Measurements from ENCODE around the gene C4BPA. TPM values are rescaled to one million over a fixed set of nuclear protein-coding genes. Genes with fewer than 3 reads are reported as not detected.

C4BPA gene
- total RNA-seq, 1 donor from 2014 or later: not detected

DNA sequence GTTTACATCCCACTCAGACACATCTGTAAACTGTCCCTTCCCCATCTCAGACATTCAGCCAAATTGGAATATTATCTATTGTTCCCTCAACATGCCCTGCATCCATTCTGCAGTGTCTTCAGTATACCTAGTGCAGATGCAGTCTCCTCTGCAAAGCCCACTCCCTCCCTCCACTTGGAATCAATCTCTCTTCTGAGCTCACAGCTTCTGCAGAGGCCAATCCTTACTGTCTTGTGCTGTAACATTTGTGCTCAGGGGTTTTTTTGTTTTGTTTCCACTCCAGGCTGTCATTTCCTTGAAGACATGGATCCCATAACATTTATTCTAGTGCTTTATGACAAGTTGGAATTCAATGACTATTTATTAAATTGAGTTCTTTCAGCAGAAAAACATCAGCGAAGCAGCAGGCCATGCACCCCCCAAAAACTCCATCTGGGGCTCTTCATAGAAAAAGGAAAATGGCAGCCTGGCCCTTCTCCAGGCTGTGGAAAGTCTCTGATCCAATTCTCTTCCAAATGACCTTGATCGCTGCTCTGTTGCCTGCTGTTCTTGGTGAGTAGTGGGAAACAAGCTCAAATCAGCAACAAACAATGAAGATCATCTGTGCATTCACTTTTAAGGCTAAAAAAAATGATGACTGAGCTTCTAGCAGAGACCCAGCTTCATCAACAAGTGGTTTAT, 8.7 kb downstream of the C4BPA start:
- intact Hi-C loops (cut with micrococcal nuclease): no loop called here
- H3K4me1 Mint-ChIP-seq: no peaks in the 10 kb centered on the region
- peaks cover 37% of the 10 kb centered on the region for H3K27me3 Mint-ChIP-seq
- peaks cover 5% of the 10 kb centered on the region for H3K9me3 Mint-ChIP-seq
- no peak overlapping the region for H3K27ac Mint-ChIP-seq
- no peaks in the 10 kb centered on the region for H3K36me3 Mint-ChIP-seq (ENCODE audit: low read depth)
- no peak overlapping the region for H3K4me3 Mint-ChIP-seq
- DNase-seq: no peak

DNA sequence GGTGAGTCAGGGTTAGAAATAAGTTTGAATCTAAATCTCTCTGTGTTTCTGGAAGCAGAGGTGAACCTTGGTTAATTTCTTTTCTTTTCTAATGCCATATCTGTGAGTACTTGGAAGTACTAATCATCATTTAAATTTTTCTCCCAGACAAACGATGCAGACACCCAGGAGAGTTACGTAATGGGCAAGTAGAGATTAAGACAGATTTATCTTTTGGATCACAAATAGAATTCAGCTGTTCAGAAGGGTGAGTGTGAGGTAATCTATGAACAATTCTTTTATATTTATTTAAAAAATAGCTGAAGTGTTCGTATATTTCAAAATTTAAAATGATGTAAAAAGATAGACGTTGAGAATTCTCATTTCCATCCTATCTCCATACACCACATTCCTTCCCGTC, 11.2 kb downstream of the C4BPA start:
- no peak for DNase-seq
- H3K9me3 Mint-ChIP-seq: peaks cover 5% of the 10 kb centered on the region
- peaks cover 27% of the 10 kb centered on the region for H3K27me3 Mint-ChIP-seq
- H3K4me3 Mint-ChIP-seq: no peak overlapping the region
- no peaks in the 10 kb centered on the region for H3K4me1 Mint-ChIP-seq
- H3K27ac Mint-ChIP-seq: no peak overlapping the region
- intact Hi-C loops (cut with micrococcal nuclease): no loop called here
- no peaks in the 10 kb centered on the region for H3K36me3 Mint-ChIP-seq (ENCODE audit: low read depth)

DNA sequence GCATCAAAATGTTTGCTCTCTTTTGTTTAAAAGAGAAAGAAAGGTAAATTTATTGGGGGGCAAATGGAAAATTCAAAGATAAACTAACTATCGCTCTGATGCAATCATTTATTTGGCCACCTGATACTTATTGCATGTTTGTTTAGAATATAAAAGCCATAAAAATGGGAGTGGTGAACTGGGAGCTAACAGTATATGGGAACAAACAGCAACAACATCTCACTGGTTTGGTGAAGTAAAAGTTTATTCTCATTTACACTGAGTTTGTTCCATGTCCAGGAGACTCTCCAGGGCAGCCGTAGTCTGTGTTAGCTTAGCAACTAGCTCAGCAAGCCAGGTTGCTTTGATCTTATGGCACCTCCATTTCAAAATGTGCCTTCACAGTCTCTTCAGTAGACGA, 20.4 kb downstream of the C4BPA start:
- Mint-ChIP-seq H3K36me3 (ENCODE audit: low read depth) (peaks cover 3% of the 10 kb centered on the region), H3K9me3 (peaks cover 21% of the 10 kb centered on the region), H3K27ac (no peak overlapping the region), H3K4me3 (no peak overlapping the region), H3K4me1 (no peaks in the 10 kb centered on the region), H3K27me3 (peaks cover 3% of the 10 kb centered on the region)
- no peak for DNase-seq
- intact Hi-C loops (cut with micrococcal nuclease): no loop called here

DNA sequence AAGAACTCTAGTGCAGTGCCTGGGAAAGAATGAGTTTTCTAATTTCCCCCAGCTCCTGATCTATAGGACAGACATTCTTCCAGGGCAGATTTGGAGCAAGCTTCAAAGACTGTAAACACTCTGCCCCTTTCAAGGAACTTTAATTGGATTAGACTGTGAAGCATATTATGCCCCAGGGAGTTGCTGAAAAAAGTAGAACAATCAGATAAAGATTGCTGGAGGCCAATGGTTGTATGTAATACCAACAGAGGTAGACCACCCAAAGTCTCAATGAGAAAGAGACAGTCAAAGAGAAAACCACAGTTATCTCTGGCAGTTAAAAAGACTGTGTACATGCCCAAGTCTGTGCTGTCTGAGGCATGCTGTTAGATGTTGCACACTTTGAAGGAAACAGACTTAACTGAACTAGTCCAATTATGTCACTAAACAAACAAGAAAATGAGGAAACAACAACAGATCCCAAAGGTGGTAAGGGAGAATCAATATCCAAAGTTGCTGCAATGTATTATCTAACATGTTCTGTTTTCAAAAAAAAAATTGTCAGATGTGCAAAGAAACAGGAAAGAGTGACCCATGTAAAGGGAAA, 24.4 kb downstream of the C4BPA start:
- H3K27me3 Mint-ChIP-seq: peaks cover 5% of the 10 kb centered on the region
- peaks cover 3% of the 10 kb centered on the region for H3K36me3 Mint-ChIP-seq (ENCODE audit: low read depth)
- no peak overlapping the region for H3K4me3 Mint-ChIP-seq
- H3K4me1 Mint-ChIP-seq: no peaks in the 10 kb centered on the region
- intact Hi-C loops (cut with micrococcal nuclease): no loop called here
- H3K9me3 Mint-ChIP-seq: peaks cover 26% of the 10 kb centered on the region
- no peak for DNase-seq
- no peak overlapping the region for H3K27ac Mint-ChIP-seq

DNA sequence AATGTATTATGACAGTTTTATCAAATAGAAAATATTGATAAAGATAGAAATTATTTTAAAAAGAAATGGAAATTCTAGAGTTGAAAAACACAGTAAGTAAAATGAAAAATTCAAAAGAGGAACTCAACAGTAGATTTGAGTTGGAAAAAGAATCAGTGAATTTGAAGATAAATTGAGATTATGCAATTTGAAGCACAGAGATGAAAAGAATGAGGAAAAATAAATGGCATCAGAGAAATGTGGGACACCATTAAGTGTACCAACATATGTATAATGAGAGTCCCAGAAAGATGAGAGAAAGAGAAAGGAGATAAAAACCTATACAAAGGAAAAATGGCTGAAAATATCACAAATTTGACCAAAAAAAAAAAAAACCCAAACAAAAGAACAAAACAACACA, 25.0 kb downstream of the C4BPA start:
- no peak for DNase-seq
- peaks cover 25% of the 10 kb centered on the region for H3K9me3 Mint-ChIP-seq
- intact Hi-C loops (cut with micrococcal nuclease): no loop called here
- H3K4me1 Mint-ChIP-seq: no peaks in the 10 kb centered on the region
- H3K36me3 Mint-ChIP-seq (ENCODE audit: low read depth): peaks cover 3% of the 10 kb centered on the region
- H3K4me3 Mint-ChIP-seq: no peak overlapping the region
- peaks cover 5% of the 10 kb centered on the region for H3K27me3 Mint-ChIP-seq
- H3K27ac Mint-ChIP-seq: no peak overlapping the region

DNA sequence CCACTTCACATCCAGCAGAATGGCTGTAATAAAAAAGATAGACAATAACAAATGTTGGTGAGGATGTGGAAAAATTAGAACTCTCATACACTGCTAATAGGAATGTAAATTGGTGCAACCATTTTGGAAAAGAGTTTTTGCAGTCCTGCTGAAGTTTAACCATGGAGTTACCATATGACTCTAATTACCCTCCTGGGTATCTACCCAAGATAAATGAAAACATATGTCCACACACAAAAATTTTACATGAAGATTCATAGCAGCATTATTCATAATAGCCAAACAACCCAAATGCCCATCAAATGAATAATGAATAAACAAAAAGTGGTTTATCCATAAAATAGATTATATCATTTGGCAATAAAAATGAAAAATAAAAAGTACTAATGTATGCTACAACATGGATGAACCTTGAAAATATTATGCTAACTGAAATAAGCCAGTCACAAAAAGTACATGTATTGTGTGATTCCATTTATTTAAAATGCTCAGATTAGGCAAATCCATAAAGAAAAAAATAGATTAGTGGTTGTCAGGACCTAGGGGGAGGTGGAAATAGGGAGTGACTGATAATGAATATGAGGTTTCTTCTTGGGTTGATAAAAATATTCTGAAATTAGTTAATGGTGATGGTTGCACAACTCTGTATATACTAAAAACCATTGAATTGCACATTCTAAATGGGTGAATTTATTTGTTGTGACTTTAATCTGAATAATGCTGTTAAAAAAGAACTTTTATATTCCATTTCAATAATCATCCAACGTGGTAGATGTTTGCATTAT, 26.4 kb downstream of the C4BPA start:
- DNase-seq: no peak
- intact Hi-C loops (cut with micrococcal nuclease): no loop called here
- Mint-ChIP-seq H3K4me3 (no peak overlapping the region), H3K27me3 (peaks cover 3% of the 10 kb centered on the region), H3K9me3 (peaks cover 26% of the 10 kb centered on the region), H3K4me1 (no peaks in the 10 kb centered on the region), H3K27ac (no peak overlapping the region), H3K36me3 (ENCODE audit: low read depth) (peaks cover 3% of the 10 kb centered on the region)

DNA sequence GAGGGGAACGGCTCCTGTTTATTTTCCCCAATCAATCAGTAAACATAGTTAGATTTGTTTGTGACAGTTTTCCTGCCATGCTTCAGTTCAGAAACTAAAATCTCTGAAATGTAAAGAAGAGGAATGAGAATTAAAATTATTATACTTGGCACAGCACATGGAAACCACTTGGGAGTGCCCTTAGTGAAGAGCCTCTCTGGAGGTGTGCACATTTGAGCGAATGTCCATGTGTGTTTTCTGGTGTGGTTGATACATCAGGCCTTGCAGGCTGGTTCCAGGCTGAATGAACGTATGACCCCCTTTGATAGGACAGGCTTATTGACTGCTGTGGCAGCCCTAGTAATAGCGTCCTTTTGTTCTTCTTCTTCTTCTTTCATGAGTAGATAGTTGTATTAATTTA, 27.1 kb downstream of the C4BPA start:
- Mint-ChIP-seq H3K27me3 (peaks cover 3% of the 10 kb centered on the region), H3K4me1 (no peaks in the 10 kb centered on the region), H3K4me3 (no peak overlapping the region), H3K36me3 (ENCODE audit: low read depth) (peaks cover 3% of the 10 kb centered on the region), H3K9me3 (peaks cover 29% of the 10 kb centered on the region), H3K27ac (no peak overlapping the region)
- no peak for DNase-seq
- intact Hi-C loops (cut with micrococcal nuclease): no loop called here

DNA sequence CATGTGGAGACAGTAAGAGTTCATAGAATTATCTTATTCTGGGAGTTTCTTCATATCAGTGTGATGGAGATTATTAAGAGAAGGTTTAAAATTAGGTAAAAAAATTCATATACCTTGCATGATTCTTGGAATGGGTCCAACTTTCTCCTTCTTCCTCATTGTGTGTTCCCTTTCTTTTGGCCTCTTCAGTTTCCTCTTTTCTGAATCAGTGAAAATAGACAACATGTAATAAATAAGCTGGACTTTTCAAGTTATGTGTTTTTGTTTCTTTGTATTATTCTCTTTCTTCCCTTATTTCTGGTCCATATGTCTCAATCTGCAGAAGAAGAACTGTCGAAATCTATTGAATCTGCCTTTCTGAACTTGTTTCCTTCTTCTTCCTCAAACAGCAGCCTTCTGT, 30.5 kb downstream of the C4BPA start:
- Mint-ChIP-seq H3K9me3 (peaks cover 25% of the 10 kb centered on the region), H3K27ac (no peak overlapping the region)

DNA sequence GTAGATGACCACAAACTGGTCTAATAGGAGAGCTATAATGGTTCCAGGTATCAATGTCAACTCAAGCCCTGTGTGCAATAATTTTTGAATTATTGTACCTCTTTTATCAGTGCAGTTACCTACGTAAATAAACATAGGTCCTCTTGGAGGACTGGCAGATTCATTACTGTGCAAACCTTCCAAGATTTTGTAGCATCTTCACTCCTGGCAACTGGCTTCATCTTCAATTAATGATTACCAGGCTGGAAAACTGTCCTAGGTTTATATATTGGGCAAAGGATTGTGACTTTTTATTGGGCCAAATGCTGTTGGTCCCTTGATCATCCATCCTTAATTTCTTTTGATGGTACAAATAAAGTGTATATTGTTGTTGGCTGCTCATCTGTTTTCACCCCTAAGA, 35.6 kb downstream of the C4BPA start:
- no peak overlapping the region for H3K27ac Mint-ChIP-seq
- DNase-seq: no peak

More for the DNA sequence above, 30.5 kb downstream of the C4BPA start:
- DNase-seq: no peak
- H3K4me1 Mint-ChIP-seq: no peaks in the 10 kb centered on the region
- no peaks in the 10 kb centered on the region for H3K36me3 Mint-ChIP-seq (ENCODE audit: low read depth)
- H3K27me3 Mint-ChIP-seq: peaks cover 3% of the 10 kb centered on the region
- no peak overlapping the region for H3K4me3 Mint-ChIP-seq
- intact Hi-C loops (cut with micrococcal nuclease): no loop called here

DNA sequence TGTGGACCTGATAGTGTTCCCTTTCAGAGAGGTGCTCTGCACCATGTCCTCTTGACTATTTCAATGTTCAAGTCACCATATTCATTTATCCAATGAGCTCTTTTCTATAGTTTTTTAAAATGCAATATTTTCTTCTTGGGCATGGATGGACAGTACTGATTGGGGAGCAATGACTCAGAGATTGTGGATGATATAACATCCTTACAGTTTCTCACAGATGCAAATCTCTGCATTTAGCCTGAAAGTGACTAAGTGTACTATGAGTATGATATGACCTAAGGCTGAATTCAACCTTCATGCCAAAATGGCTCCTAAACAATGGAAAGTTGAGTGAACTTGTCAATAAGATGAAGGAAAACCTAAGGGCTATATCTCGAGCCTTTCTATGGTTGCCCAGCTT, 36.5 kb downstream of the C4BPA start:
- intact Hi-C loops (cut with micrococcal nuclease): no loop called here
- peaks cover 3% of the 10 kb centered on the region for H3K27me3 Mint-ChIP-seq
- H3K4me1 Mint-ChIP-seq: no peaks in the 10 kb centered on the region
- H3K27ac Mint-ChIP-seq: no peak overlapping the region
- no peaks in the 10 kb centered on the region for H3K36me3 Mint-ChIP-seq (ENCODE audit: low read depth)
- no peak for DNase-seq
- H3K4me3 Mint-ChIP-seq: no peak overlapping the region
- peaks cover 20% of the 10 kb centered on the region for H3K9me3 Mint-ChIP-seq

More for the DNA sequence above, 35.6 kb downstream of the C4BPA start:
- Mint-ChIP-seq H3K4me1 (no peaks in the 10 kb centered on the region), H3K36me3 (ENCODE audit: low read depth) (no peaks in the 10 kb centered on the region), H3K27me3 (peaks cover 3% of the 10 kb centered on the region), H3K4me3 (no peak overlapping the region), H3K9me3 (peaks cover 20% of the 10 kb centered on the region)
- intact Hi-C loops (cut with micrococcal nuclease): no loop called here

DNA sequence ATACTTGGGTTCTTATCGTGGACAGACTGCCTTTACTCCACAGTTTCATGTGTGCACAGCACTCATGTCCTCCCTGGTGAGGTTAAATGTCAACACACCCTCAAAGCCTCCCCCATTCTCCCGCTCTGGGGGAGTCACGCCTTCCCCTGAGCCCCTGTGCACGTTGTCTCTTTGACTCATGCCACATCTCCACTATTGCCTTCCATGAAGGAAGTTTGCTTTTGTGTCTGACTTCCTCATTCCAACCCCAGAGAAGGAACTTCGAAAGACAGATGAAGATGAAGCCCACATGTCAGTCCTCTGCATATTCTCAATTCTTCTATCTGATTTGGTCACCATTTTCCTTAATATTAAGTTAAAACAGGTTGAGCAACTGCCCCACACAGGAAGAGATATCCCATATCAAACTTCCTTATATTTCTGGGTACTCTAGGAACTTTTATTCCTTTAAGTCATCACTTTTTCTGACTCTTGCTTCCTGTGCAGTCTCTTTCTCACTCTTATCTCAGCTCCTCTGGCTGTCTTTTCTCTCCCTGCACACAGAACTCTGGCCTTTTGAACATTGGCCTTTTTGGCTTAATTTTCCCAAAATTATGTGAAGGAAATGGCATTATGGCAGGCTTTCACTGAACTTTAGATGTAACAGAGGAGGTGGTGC, 41.5 kb downstream of the C4BPA start:
- Mint-ChIP-seq H3K4me1 (no peaks in the 10 kb centered on the region), H3K4me3 (no peak overlapping the region), H3K27me3 (no peaks in the 10 kb centered on the region), H3K9me3 (peaks cover 6% of the 10 kb centered on the region), H3K27ac (no peak overlapping the region), H3K36me3 (ENCODE audit: low read depth) (no peaks in the 10 kb centered on the region)
- DNase-seq: no peak
- intact Hi-C loops (cut with micrococcal nuclease): no loop called here

DNA sequence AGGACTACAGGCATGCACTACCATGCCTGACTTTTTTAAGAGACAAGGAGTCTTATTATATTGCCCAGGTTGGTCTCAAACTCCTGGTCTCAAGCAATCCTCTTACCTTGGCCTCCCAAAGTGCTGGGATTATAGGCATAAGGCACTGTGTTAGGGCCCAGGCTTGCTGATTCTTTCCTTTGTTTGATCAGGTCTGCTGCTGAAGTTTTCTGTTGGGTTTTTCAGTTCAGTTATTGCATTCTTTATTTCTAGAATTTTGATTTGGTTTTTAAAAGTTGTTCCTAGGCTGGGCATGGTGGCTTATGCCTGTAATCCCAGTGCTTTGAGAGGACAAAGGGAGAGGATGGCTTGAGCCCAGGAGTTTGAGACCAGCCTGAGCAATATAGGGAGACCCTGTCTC, 47.9 kb downstream of the C4BPA start:
- DNase-seq: no peak
- H3K27me3 Mint-ChIP-seq: peaks cover 11% of the 10 kb centered on the region
- H3K4me3 Mint-ChIP-seq: no peak overlapping the region
- intact Hi-C loops (cut with micrococcal nuclease): no loop called here
- no peak overlapping the region for H3K27ac Mint-ChIP-seq
- H3K9me3 Mint-ChIP-seq: peaks cover 21% of the 10 kb centered on the region
- no peaks in the 10 kb centered on the region for H3K4me1 Mint-ChIP-seq
- H3K36me3 Mint-ChIP-seq (ENCODE audit: low read depth): peaks cover 2% of the 10 kb centered on the region

DNA sequence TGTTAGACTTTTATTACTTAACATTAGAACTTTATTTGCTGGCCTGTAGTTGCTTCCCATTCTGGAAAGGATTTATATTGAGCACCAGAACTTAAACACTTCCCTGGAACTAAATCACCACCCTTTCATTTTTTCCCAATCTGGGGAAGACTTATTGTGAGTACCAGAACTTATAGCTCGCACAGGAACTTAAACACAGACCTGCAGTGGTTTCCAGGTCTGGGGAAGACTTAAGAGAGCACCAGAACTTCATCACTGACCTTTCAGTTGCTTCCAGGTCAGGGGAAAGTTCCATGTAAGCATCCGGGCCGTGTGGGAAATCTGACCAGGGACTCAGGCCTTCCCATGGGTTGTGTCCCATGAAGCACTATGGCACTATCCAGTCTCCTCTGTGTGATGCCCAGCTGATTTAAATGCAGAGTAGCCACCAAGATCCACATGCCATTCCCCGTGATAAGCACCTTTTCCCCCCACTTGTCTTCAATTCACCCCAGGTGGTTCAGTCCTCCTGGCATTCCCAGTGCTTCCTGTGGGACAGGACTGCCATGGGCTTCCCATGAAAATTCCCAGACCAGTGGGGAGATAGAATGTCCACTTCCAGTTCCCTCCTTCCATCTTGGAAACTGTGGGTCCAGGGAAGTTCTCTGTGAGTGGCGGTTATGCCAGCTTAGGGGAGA, 48.9 kb downstream of the C4BPA start:
- intact Hi-C loops (cut with micrococcal nuclease): no loop called here
- H3K27me3 Mint-ChIP-seq: peaks cover 11% of the 10 kb centered on the region
- no peak for DNase-seq
- H3K4me1 Mint-ChIP-seq: no peaks in the 10 kb centered on the region
- H3K36me3 Mint-ChIP-seq (ENCODE audit: low read depth): peaks cover 2% of the 10 kb centered on the region
- no peak overlapping the region for H3K27ac Mint-ChIP-seq
- H3K4me3 Mint-ChIP-seq: no peak overlapping the region
- H3K9me3 Mint-ChIP-seq: peaks cover 21% of the 10 kb centered on the region
